Measurements from ENCODE around the gene SUGP1. TPM values are rescaled to one million over a fixed set of nuclear protein-coding genes. Genes with fewer than 3 reads are reported as not detected.

SUGP1 gene
- total RNA-seq, 4 donors from 2014 or later, result 20.0 to 45.1 (median 37.4) TPM

GRCh38 chr19:19279062-19279612, 41.2 kb downstream of the SUGP1 start:
- no peaks in the 10 kb centered on the region for H3K27me3 ChIP-seq
- intact Hi-C loops (cut with DNase I), result no loop called here
- H3K4me1 ChIP-seq, result no peaks in the 10 kb centered on the region
- H3K27ac ChIP-seq, result no peak overlapping the region
- DNase-seq, result no peak
- WGBS, 2 donors, result 87 to 93% methylated on average over 3 to 19 of the region's 19 CpGs
- H3K9me3 ChIP-seq, result no peaks in the 10 kb centered on the region
- H3K36me3 ChIP-seq, result peaks cover 48 to 55% of the 10 kb centered on the region in 2 donors
- H3K4me3 ChIP-seq (replicated peaks in 1 of 3), result no peak overlapping the region
- TF ChIP-seq CTCF (IDR thresholded peaks at IDR 0.05) (no peak), POLR2A (IDR thresholded peaks at IDR 0.05) (no peak)

GRCh38 chr19:19278315-19278714, 42.0 kb downstream of the SUGP1 start:
- Histone ChIP-seq H3K4me1 (peaks cover 0 to 1% of the 10 kb centered on the region in 2 donors), H3K27ac (no peak overlapping the region), H3K9me3 (no peaks in the 10 kb centered on the region), H3K27me3 (no peaks in the 10 kb centered on the region), H3K4me3 (replicated peaks in 1 of 3) (no peak overlapping the region), H3K36me3 (peaks cover 48 to 55% of the 10 kb centered on the region in 2 donors)
- 91 to 95% methylated on average over 7 of the region's 7 CpGs for WGBS, 2 donors
- no peak for TF ChIP-seq CTCF (IDR thresholded peaks at IDR 0.05)
- no peak for TF ChIP-seq POLR2A (IDR thresholded peaks at IDR 0.05)
- no peak for DNase-seq
- intact Hi-C loops (cut with DNase I), result no loop called here

GRCh38 chr19:19276851-19277250, 43.5 kb downstream of the SUGP1 start:
- TF ChIP-seq POLR2A (IDR thresholded peaks at IDR 0.05), result no peak
- no peak for TF ChIP-seq CTCF (IDR thresholded peaks at IDR 0.05)
- intact Hi-C loops (cut with DNase I), result no loop called here
- Histone ChIP-seq H3K27me3 (no peaks in the 10 kb centered on the region), H3K27ac (no peak overlapping the region), H3K4me1 (peaks cover 0 to 9% of the 10 kb centered on the region in 2 donors), H3K36me3 (peaks cover 48 to 55% of the 10 kb centered on the region in 2 donors), H3K4me3 (replicated peaks in 1 of 3) (no peak overlapping the region), H3K9me3 (no peaks in the 10 kb centered on the region)
- no peak for DNase-seq
- 96 to 100% methylated on average over 1 to 14 of the region's 20 CpGs for WGBS, 2 donors

- intact Hi-C loops (cut with DNase I), result no loop called here
- no peak for DNase-seq
- Histone ChIP-seq H3K27me3 (no peaks in the 10 kb centered on the region), H3K27ac (no peak overlapping the region), H3K9me3 (no peaks in the 10 kb centered on the region), H3K36me3 (peaks cover 48 to 50% of the 10 kb centered on the region in 2 donors), H3K4me1 (peaks cover 0 to 9% of the 10 kb centered on the region in 2 donors), H3K4me3 (replicated peaks in 1 of 3) (no peak overlapping the region)
- 86% methylated on average over 11 to 12 of the region's 12 CpGs for WGBS, 2 donors
- TF ChIP-seq POLR2A (IDR thresholded peaks at IDR 0.05) (no peak), CTCF (IDR thresholded peaks at IDR 0.05) (no peak)
Observed at GRCh38 chr19:19276386-19276785, 43.9 kb downstream of the SUGP1 start.

- 68 to 87% methylated on average over 6 of the region's 9 CpGs for WGBS, 2 donors
- Histone ChIP-seq H3K4me3 (replicated peaks in 1 of 3) (no peak overlapping the region), H3K36me3 (peaks cover 41 to 42% of the 10 kb centered on the region in 2 donors), H3K27ac (no peak overlapping the region), H3K9me3 (no peaks in the 10 kb centered on the region), H3K4me1 (peaks cover 0 to 9% of the 10 kb centered on the region in 2 donors), H3K27me3 (no peaks in the 10 kb centered on the region)
- TF ChIP-seq CTCF (IDR thresholded peaks at IDR 0.05) (no peak), POLR2A (IDR thresholded peaks at IDR 0.05) (no peak)
- no peak for DNase-seq
- intact Hi-C loops (cut with DNase I), result no loop called here
Observed at GRCh38 chr19:19274716-19275565, 45.4 kb downstream of the SUGP1 start.
